HEK293 (cell line): ENCODE data around the gene PKM.
A peak's percentile ranks its signal among the peaks of the same experiment; 100 is the strongest.

Experiments used
- CTCF ChIA-PET: fragments of 350-600 bp; formaldehyde crosslinking; extraction: SDS; loops from one replicate; lab custom pipeline; 2021; ENCODE audit warnings: antibody characterized with exemption; lab: Yijun Ruan, JAX
- POLR2A ChIA-PET: fragments of 300-600 bp; formaldehyde crosslinking; extraction: SDS; loops from one replicate; lab custom pipeline; 2020; ENCODE audit warnings: antibody characterized with exemption, inconsistent platforms; lab: Yijun Ruan, JAX
- H3K27ac ChIP-seq: fragments of 200-500 bp; sonication (Bioruptor generic); 2 replicates; pipeline ENCODE4 v1.5.1; 2014; ENCODE audit warnings: low read depth, low read length, control low read depth, inconsistent platforms; ENCODE audit errors: extremely low read depth
- H3K36me3 ChIP-seq, 2 experiments: fragments of 200-500 bp in 1 of 2; sonication (Bioruptor generic) in 1 of 2; 1 replicate in 1 of 2; 2 replicates in 1 of 2; pipeline ENCODE4 v1.5.1; 2014 to 2017; ENCODE audit warnings: inconsistent platforms in 2 of 2, low read length in 2 of 2; ENCODE audit not compliant: control insufficient read depth in 2 of 2, insufficient read depth in 1 of 2
- H3K4me1 ChIP-seq: fragments of 200-500 bp; sonication (Bioruptor generic); 2 replicates; pipeline ENCODE4 v1.5.1; 2014; ENCODE audit warnings: mild to moderate bottlenecking, low read length, inconsistent platforms; ENCODE audit not compliant: control insufficient read depth, insufficient read depth
- H3K4me3 ChIP-seq: 2 replicates; pipeline ENCODE4 v1.5.1; 2011; ENCODE audit warnings: low read depth, mild to moderate bottlenecking, control low read depth, low read length, moderate library complexity
- H3K9me3 ChIP-seq: fragments of 200-500 bp; sonication (Bioruptor generic); 2 replicates; pipeline ENCODE4 v1.5.1; 2014; ENCODE audit warnings: low read depth, low read length, inconsistent platforms; ENCODE audit not compliant: control insufficient read depth, insufficient read depth
- BCL11B ChIP-seq: fragments of 450-650 bp; formaldehyde crosslinking; IDR thresholded peaks from 2 replicates; pipeline ENCODE4 v1.5.1; 2016; ENCODE audit warnings: low read depth, missing biosample characterization, missing genetic modification characterization
- KLF10 ChIP-seq: fragments of 450-650 bp; IDR thresholded peaks from 2 replicates; pipeline ENCODE4 v1.5.1; 2018; ENCODE audit warnings: missing biosample characterization, mild to moderate bottlenecking, missing genetic modification characterization
- KLF9 ChIP-seq: fragments of 450-650 bp; formaldehyde crosslinking; IDR thresholded peaks from 2 replicates; pipeline ENCODE4 v1.5.1; 2016; ENCODE audit warnings: missing biosample characterization, missing genetic modification characterization, low read depth
- MEIS1 ChIP-seq: sonication (generic); formaldehyde crosslinking; IDR thresholded peaks from 2 replicates; pipeline ENCODE4 v1.8.1; 2022; ENCODE audit warnings: missing genetic modification reagents, mild to moderate bottlenecking, borderline replicate concordance
- MZF1 ChIP-seq: fragments of 450-650 bp; formaldehyde crosslinking; IDR thresholded peaks from 2 replicates; pipeline ENCODE4 v1.5.1; 2017; ENCODE audit warnings: missing biosample characterization, missing genetic modification characterization, borderline replicate concordance
- PRDM1 ChIP-seq: fragments of 450-650 bp; formaldehyde crosslinking; IDR thresholded peaks from 2 replicates; pipeline ENCODE4; 2016; ENCODE audit warnings: missing biosample characterization, missing genetic modification characterization
- SP7 ChIP-seq: fragments of 450-650 bp; formaldehyde crosslinking; IDR thresholded peaks from 2 replicates; pipeline ENCODE4 v1.5.1; 2016; ENCODE audit warnings: missing biosample characterization, missing genetic modification characterization
- YY1 ChIP-seq: fragments of 450-650 bp; formaldehyde crosslinking; IDR thresholded peaks from 2 replicates; pipeline ENCODE4 v1.5.1; 2018; ENCODE audit warnings: missing biosample characterization, missing genetic modification characterization
- ZBTB11 ChIP-seq: fragments of 450-650 bp; formaldehyde crosslinking; conservative IDR thresholded peaks from 2 replicates; pipeline ENCODE4 v1.5.1; 2016; ENCODE audit warnings: low read depth, missing biosample characterization, missing genetic modification characterization
- ZBTB17 ChIP-seq: fragments of 450-650 bp; formaldehyde crosslinking; IDR thresholded peaks from 2 replicates; pipeline ENCODE4 v1.5.1; 2016; ENCODE audit warnings: missing biosample characterization, missing genetic modification characterization
- ZBTB8A ChIP-seq: fragments of 450-650 bp; formaldehyde crosslinking; IDR thresholded peaks from 2 replicates; pipeline ENCODE4 v1.5.1; 2016; ENCODE audit warnings: missing biosample characterization, missing genetic modification characterization
- ZNF169 ChIP-seq: fragments of 450-650 bp; formaldehyde crosslinking; IDR thresholded peaks from 2 replicates; pipeline ENCODE4 v1.5.1; 2016; ENCODE audit warnings: missing biosample characterization, missing genetic modification characterization
- ZNF2 ChIP-seq: fragments of 450-650 bp; formaldehyde crosslinking; IDR thresholded peaks from 2 replicates; pipeline ENCODE4 v1.5.1; 2016; ENCODE audit warnings: missing biosample characterization, missing genetic modification characterization
- ZNF335 ChIP-seq: fragments of 450-650 bp; formaldehyde crosslinking; conservative IDR thresholded peaks from 2 replicates; pipeline ENCODE4 v1.5.1; 2016; ENCODE audit warnings: missing biosample characterization, missing genetic modification characterization
- ZNF341 ChIP-seq: fragments of 450-650 bp; formaldehyde crosslinking; IDR thresholded peaks from 2 replicates; pipeline ENCODE4; 2016; ENCODE audit warnings: low read depth, missing biosample characterization, missing genetic modification characterization
- ZNF473 ChIP-seq: fragments of 450-650 bp; formaldehyde crosslinking; IDR thresholded peaks from 2 replicates; pipeline ENCODE4 v1.5.1; 2017; ENCODE audit warnings: missing biosample characterization, missing genetic modification characterization
- ZNF48 ChIP-seq: fragments of 450-650 bp; formaldehyde crosslinking; IDR thresholded peaks from 2 replicates; pipeline ENCODE4 v1.5.1; 2016; ENCODE audit warnings: missing biosample characterization, missing genetic modification characterization
- ZNF571 ChIP-seq: fragments of 450-650 bp; formaldehyde crosslinking; IDR thresholded peaks from 2 replicates; pipeline ENCODE4 v1.5.0; 2017; ENCODE audit warnings: missing biosample characterization, missing genetic modification characterization
- ZNF600 ChIP-seq: fragments of 450-650 bp; formaldehyde crosslinking; IDR thresholded peaks from 2 replicates; pipeline ENCODE4 v1.5.1; 2016; ENCODE audit warnings: missing biosample characterization, missing genetic modification characterization
- ZNF704 ChIP-seq: fragments of 450-650 bp; formaldehyde crosslinking; IDR thresholded peaks from 2 replicates; pipeline ENCODE4 v1.5.1; 2016; ENCODE audit warnings: missing biosample characterization, missing genetic modification characterization
- ZNF837 ChIP-seq: fragments of 450-650 bp; formaldehyde crosslinking; IDR thresholded peaks from 2 replicates; pipeline ENCODE4 v1.5.1; 2016; ENCODE audit warnings: missing biosample characterization, missing genetic modification characterization
- ZSCAN30 ChIP-seq: fragments of 450-650 bp; IDR thresholded peaks from 2 replicates; pipeline ENCODE4 v1.5.1; 2018; ENCODE audit warnings: missing biosample characterization, mild to moderate bottlenecking, missing genetic modification characterization, moderate library complexity
- ZSCAN4 ChIP-seq: fragments of 450-650 bp; formaldehyde crosslinking; IDR thresholded peaks from 2 replicates; pipeline ENCODE4 v1.5.1; 2017; ENCODE audit warnings: missing biosample characterization, missing genetic modification characterization

Gene PKM

GRCh38 chr15:72236381-72237003, 5.5 kb upstream of the PKM start (continued):
- TF ChIP-seq ZNF48 (tag by site-specific recombination): no peak
- TF ChIP-seq ZNF2: no peak

- Histone ChIP-seq H3K4me3 (no peak overlapping the region), H3K27ac (no peak overlapping the region), H3K4me1 (peaks cover 22% of the 10 kb centered on the region), H3K36me3 (peaks cover 3 to 7% of the 10 kb centered on the region in 2 experiments; a peak in 2 of 3 replicates), H3K9me3 (no peaks in the 10 kb centered on the region)
- CTCF ChIA-PET: interaction anchor here (0.7 kb wide), 1 partner anchor 12 kb away, joined by 3 read pairs; no protein-coding TSS in a partner anchor
- peak; percentile 48 for TF ChIP-seq SP7 (tag by site-specific recombination)
- TF ChIP-seq ZNF473 (tag by site-specific recombination): no peak
- POLR2A ChIA-PET: no interaction called here
These were observed 4.3 kb upstream of the PKM start for GRCh38 chr15:72235298-72235697.

- Histone ChIP-seq H3K27ac (no peak overlapping the region), H3K36me3 (peaks cover 0 to 6% of the 10 kb centered on the region in 2 experiments; a peak in 1 of 3 replicates), H3K4me1 (peaks cover 22% of the 10 kb centered on the region), H3K4me3 (no peak overlapping the region), H3K9me3 (no peaks in the 10 kb centered on the region)
- CTCF ChIA-PET: interaction anchor here (0.6 to 0.8 kb wide), 2 partner anchors 34 to 87 kb away, joined by 3 to 4 read pairs; no protein-coding TSS in a partner anchor
- POLR2A ChIA-PET: no interaction called here
- TF ChIP-seq ZSCAN30 (tag by site-specific recombination) (no peak), ZNF837 (tag by site-specific recombination) (no peak), KLF9 (tag by site-specific recombination) (no peak), KLF10 (tag by site-specific recombination) (no peak), ZBTB8A (no peak), MEIS1 (CRISPR knock-in tag) (no peak)
These were observed 2.8 kb upstream of the PKM start for GRCh38 chr15:72233769-72234168.

- CTCF ChIA-PET: interaction anchor here (0.7 to 0.8 kb wide), 2 partner anchors 26 to 261 kb away, joined by 3 read pairs; no protein-coding TSS in a partner anchor
- H3K4me3 ChIP-seq: peak overlapping the region; percentile 70
- POLR2A ChIA-PET: interaction anchor here (0.5 to 4.2 kb wide), 14 partner anchors 9 to 1763 kb away, joined by 3 to 66 read pairs (median 6); partner anchors contain the start of genes GRAMD2A, MYO9A, PML and SENP8
These were observed 966 bp upstream of the PKM start for GRCh38 chr15:72231833-72232478.

More at GRCh38 chr15:72231833-72232478, 966 bp upstream of the PKM start:
- Histone ChIP-seq H3K4me1 (peaks cover 15% of the 10 kb centered on the region), H3K36me3 (peaks cover 0 to 6% of the 10 kb centered on the region in 2 experiments; a peak in 1 of 3 replicates)
- TF ChIP-seq ZNF335 (tag by site-specific recombination): peak; percentile 88
- TF ChIP-seq YY1 (tag by site-specific recombination): no peak
- no peak for TF ChIP-seq ZNF704
- TF ChIP-seq MZF1 (tag by site-specific recombination): no peak
- TF ChIP-seq BCL11B (tag by site-specific recombination): no peak
- peak; percentile 7; the same call in 1 of the 2 replicates for TF ChIP-seq ZNF600
- no peak for TF ChIP-seq ZBTB11 (tag by site-specific recombination)
- peak; percentile 85 for TF ChIP-seq PRDM1 (tag by site-specific recombination)
- TF ChIP-seq ZBTB17 (tag by site-specific recombination): peak; percentile 81
- no peak for TF ChIP-seq ZNF169 (tag by site-specific recombination)
- TF ChIP-seq ZNF571 (tag by site-specific recombination): no peak
- no peak for TF ChIP-seq ZSCAN4 (tag by site-specific recombination)
- peak; percentile 47 for TF ChIP-seq ZNF341 (tag by site-specific recombination)
- TF ChIP-seq, all 188 proteins: peak for 5
- no peaks in the 10 kb centered on the region for H3K9me3 ChIP-seq
- peak overlapping the region; percentile 92 for H3K27ac ChIP-seq
